Duodenal mucosa (tissue), 2 donors: ENCODE results near the gene MTHFD2L.

Experiments used
- H3K27ac ChIP-seq: one replicate; pipeline ENCODE4 v1.7.0; 2013; ENCODE audit warnings: low read depth, low read length
- H3K27me3 ChIP-seq, 2 donors: one replicate each; pipeline ENCODE4 v1.7.0; 2013; ENCODE audit warnings: low read length in 2 of 2, control low read depth in 1 of 2; ENCODE audit not compliant: insufficient read depth in 2 of 2, control insufficient read depth in 1 of 2
- H3K36me3 ChIP-seq, 2 donors: one replicate each; pipeline ENCODE4 v1.7.0; 2013; ENCODE audit warnings: low read length in 2 of 2, control low read depth in 1 of 2; ENCODE audit not compliant: insufficient read depth in 2 of 2, control insufficient read depth in 1 of 2
- H3K4me1 ChIP-seq, 2 donors: one replicate each; pipeline ENCODE4 v1.7.0; 2013; ENCODE audit warnings: low read length in 2 of 2, control low read depth in 1 of 2; ENCODE audit not compliant: insufficient read depth in 2 of 2, control insufficient read depth in 1 of 2
- H3K4me3 ChIP-seq, 2 donors: one replicate each; pipeline ENCODE4 v1.7.0; 2013; ENCODE audit warnings: low read length in 2 of 2, low read depth in 1 of 2
- H3K9ac ChIP-seq, 2 donors: one replicate each; pipeline ENCODE4 v1.7.0; 2013; ENCODE audit warnings: low read length in 2 of 2, low read depth in 1 of 2
- H3K9me3 ChIP-seq, 2 donors: one replicate each; pipeline ENCODE4 v1.7.0; 2013; ENCODE audit warnings: low read length in 2 of 2, control low read depth in 1 of 2; ENCODE audit not compliant: control insufficient read depth in 1 of 2

Gene MTHFD2L

DNA sequence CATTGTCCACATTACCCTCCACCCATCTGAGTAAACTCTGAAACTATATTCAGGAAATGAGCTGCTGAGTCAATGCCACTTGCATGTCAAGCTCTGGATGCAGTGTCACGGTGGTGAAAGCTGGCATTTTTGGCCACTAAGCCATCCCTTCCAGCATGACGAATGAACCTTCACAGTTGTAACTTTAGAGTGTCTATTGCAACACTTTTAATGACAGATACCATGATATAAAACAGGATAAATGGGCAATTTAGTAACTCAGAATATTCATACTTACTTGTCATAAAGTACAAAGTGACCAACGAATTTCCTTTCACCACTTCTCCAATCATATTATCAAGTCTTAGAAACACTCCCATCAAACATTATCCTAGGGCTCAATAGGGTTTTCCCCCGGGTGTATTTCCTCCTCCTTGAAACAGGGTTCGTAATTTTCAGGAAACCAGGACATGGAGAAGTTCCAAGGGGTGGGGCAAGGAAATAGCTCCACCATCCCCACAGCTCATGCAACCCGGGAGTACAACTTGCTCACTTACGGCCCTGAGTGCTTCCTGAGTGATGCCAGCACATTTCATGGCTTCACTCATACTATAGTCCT, 73.1 kb downstream of the MTHFD2L start:
- peaks cover 6 to 10% of the 10 kb centered on the region in 2 donors for H3K4me1 ChIP-seq
- H3K27ac ChIP-seq, result no peak overlapping the region
- no peak overlapping the region for H3K4me3 ChIP-seq
- H3K9ac ChIP-seq, result no peak overlapping the region
- H3K36me3 ChIP-seq, result no peaks in the 10 kb centered on the region
- no peaks in the 10 kb centered on the region for H3K27me3 ChIP-seq
- no peaks in the 10 kb centered on the region for H3K9me3 ChIP-seq

DNA sequence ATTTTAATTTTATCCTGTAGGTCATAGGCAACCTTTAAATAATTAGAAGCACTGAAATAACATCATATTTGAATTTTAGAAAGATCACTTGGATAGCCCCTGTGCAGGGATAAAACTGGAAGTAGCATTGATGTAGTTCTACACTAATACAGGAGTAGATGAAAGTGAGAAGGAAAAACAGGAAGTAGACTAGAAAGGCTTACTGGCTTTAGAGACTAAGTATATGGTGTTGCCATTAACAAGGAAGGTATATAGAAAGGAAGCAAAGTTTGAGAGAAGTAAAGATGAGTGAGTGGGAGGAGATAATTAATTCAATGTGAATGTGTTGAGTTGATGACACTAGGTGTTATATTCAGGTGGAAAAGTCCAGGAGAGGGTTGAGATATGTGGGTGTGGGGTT, 77.2 kb downstream of the MTHFD2L start:
- Histone ChIP-seq H3K4me1 (peaks cover 6 to 10% of the 10 kb centered on the region in 2 donors), H3K9ac (no peak overlapping the region), H3K4me3 (no peak overlapping the region), H3K27ac (no peak overlapping the region), H3K27me3 (no peaks in the 10 kb centered on the region), H3K9me3 (no peaks in the 10 kb centered on the region), H3K36me3 (no peaks in the 10 kb centered on the region)

GRCh38 chr4:74237425-74237966, 79.6 kb downstream of the MTHFD2L start:
- Histone ChIP-seq H3K36me3 (no peaks in the 10 kb centered on the region), H3K9ac (no peak overlapping the region), H3K9me3 (no peaks in the 10 kb centered on the region), H3K27me3 (no peaks in the 10 kb centered on the region), H3K4me1 (no peaks in the 10 kb centered on the region), H3K4me3 (no peak overlapping the region), H3K27ac (no peak overlapping the region)

GRCh38 chr4:74244049-74244448, 86.1 kb downstream of the MTHFD2L start:
- Histone ChIP-seq H3K9ac (no peak overlapping the region), H3K4me1 (no peaks in the 10 kb centered on the region), H3K9me3 (no peaks in the 10 kb centered on the region), H3K36me3 (no peaks in the 10 kb centered on the region), H3K27me3 (no peaks in the 10 kb centered on the region), H3K4me3 (no peak overlapping the region), H3K27ac (no peak overlapping the region)

DNA sequence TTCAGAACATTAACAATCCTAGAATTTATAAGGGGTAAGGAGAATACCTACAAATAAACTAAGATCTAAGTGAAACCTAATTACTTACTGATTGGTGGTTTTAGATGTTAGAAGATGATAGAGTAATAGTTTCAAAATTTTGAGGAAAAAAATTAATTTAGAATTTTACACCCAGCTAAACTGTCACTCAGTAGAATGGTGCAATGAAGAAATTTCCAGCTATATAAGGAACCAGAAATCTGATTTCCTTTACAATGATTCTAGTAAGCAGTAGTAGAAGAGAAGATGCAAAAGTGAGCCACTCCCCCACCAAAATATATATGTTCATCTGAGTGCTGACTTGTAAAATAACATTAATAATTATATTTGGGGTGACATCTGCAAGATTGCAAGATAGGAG, 95.0 kb downstream of the MTHFD2L start:
- no peaks in the 10 kb centered on the region for H3K4me1 ChIP-seq
- peaks cover 5 to 11% of the 10 kb centered on the region in 2 donors for H3K9me3 ChIP-seq
- no peaks in the 10 kb centered on the region for H3K36me3 ChIP-seq
- H3K9ac ChIP-seq, result no peak overlapping the region
- no peaks in the 10 kb centered on the region for H3K27me3 ChIP-seq
- H3K4me3 ChIP-seq, result no peak overlapping the region
- H3K27ac ChIP-seq, result no peak overlapping the region

- Histone ChIP-seq H3K4me1 (no peaks in the 10 kb centered on the region), H3K9ac (no peak overlapping the region), H3K27ac (no peak overlapping the region), H3K9me3 (peaks cover 5 to 11% of the 10 kb centered on the region in 2 donors), H3K4me3 (no peak overlapping the region), H3K27me3 (no peaks in the 10 kb centered on the region), H3K36me3 (no peaks in the 10 kb centered on the region)
Observed at GRCh38 chr4:74254386-74254785, 96.5 kb downstream of the MTHFD2L start.

GRCh38 chr4:74255096-74255495, 97.2 kb downstream of the MTHFD2L start:
- Histone ChIP-seq H3K36me3 (no peaks in the 10 kb centered on the region), H3K27ac (no peak overlapping the region), H3K9ac (no peak overlapping the region), H3K9me3 (peaks cover 5 to 11% of the 10 kb centered on the region in 2 donors), H3K27me3 (no peaks in the 10 kb centered on the region), H3K4me3 (no peak overlapping the region), H3K4me1 (no peaks in the 10 kb centered on the region)

GRCh38 chr4:74258963-74259362, 101.0 kb downstream of the MTHFD2L start:
- Histone ChIP-seq H3K9me3 (no peaks in the 10 kb centered on the region), H3K4me1 (no peaks in the 10 kb centered on the region), H3K27ac (no peak overlapping the region), H3K27me3 (no peaks in the 10 kb centered on the region), H3K9ac (no peak overlapping the region), H3K4me3 (no peak overlapping the region), H3K36me3 (no peaks in the 10 kb centered on the region)

DNA sequence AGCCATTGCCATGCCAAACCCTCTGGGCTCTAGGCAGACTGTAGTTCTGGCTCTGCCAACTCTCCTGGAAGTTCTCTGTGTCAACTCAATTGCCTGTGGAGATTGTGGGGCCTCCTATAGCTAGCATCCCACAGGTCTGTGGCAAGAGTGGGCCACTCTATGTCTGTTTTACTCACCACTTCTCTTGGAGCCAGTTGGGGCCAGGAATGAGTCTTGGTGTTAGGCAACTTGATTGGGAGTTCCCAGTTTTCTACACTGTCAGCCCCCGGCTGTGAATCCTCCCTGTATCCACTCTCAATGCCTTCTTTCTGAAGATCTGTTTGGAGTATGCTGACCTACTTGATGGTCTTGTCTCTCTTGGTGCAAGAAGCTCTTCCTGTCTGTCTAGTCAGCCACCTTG, 102.1 kb downstream of the MTHFD2L start:
- Histone ChIP-seq H3K27ac (no peak overlapping the region), H3K27me3 (no peaks in the 10 kb centered on the region), H3K36me3 (no peaks in the 10 kb centered on the region), H3K4me1 (no peaks in the 10 kb centered on the region), H3K4me3 (no peak overlapping the region), H3K9me3 (no peaks in the 10 kb centered on the region), H3K9ac (no peak overlapping the region)

DNA sequence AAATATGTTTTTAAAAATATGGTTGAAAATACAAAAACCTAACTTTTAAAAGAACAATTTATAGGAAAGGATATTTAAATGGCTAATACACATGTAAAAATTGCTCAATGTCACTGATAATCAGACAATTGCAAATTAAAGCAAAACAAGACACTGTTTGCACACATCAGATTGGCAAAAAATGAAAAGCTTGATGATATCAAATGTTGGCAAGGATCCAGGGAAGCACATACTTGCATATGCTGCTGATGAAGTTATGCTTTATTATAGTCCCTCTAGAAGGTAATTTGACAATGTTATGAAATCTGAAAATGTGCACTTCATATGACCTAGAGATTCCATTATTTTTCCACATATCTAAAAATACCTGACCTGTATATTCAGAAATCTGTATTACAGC, 104.6 kb downstream of the MTHFD2L start:
- no peaks in the 10 kb centered on the region for H3K9me3 ChIP-seq
- H3K27ac ChIP-seq, result no peak overlapping the region
- H3K4me1 ChIP-seq, result no peaks in the 10 kb centered on the region
- H3K36me3 ChIP-seq, result no peaks in the 10 kb centered on the region
- no peak overlapping the region for H3K4me3 ChIP-seq
- H3K27me3 ChIP-seq, result no peaks in the 10 kb centered on the region
- no peak overlapping the region for H3K9ac ChIP-seq
